Dermis blood vessel endothelial cell (primary cell): Measurements from ENCODE around the gene NPEPL1. TPM values are rescaled to one million over a fixed set of nuclear protein-coding genes. Genes with fewer than 3 reads are reported as not detected.
"Not testable (repeated sequence)": the region's sequence is repeated elsewhere in the genome, so short reads cannot be mapped to it uniquely, and the experiment has no call there.

ENCODE experiments used
- DNase-seq: peaks from one replicate; pipeline ENCODE4 v3.0.0; 2010
- total RNA-seq: library from RNA; depleted of rRNA; stranded (reverse); fragments of >200 nt; gene quantifications from 2 replicates; pipeline ENCODE4 v1.2.3, GENCODE V29; 2014

Gene NPEPL1
- total RNA-seq, 1 donor from 2014 or later = 28.8 TPM

GRCh38 chr20:58715801-58716475 is 23.3 kb downstream of the NPEPL1 start:
- DNase-seq = no peak

- DNase-seq = peak; percentile 30
These were observed 24.1 kb downstream of the NPEPL1 start for GRCh38 chr20:58716476-58717277.

DNA sequence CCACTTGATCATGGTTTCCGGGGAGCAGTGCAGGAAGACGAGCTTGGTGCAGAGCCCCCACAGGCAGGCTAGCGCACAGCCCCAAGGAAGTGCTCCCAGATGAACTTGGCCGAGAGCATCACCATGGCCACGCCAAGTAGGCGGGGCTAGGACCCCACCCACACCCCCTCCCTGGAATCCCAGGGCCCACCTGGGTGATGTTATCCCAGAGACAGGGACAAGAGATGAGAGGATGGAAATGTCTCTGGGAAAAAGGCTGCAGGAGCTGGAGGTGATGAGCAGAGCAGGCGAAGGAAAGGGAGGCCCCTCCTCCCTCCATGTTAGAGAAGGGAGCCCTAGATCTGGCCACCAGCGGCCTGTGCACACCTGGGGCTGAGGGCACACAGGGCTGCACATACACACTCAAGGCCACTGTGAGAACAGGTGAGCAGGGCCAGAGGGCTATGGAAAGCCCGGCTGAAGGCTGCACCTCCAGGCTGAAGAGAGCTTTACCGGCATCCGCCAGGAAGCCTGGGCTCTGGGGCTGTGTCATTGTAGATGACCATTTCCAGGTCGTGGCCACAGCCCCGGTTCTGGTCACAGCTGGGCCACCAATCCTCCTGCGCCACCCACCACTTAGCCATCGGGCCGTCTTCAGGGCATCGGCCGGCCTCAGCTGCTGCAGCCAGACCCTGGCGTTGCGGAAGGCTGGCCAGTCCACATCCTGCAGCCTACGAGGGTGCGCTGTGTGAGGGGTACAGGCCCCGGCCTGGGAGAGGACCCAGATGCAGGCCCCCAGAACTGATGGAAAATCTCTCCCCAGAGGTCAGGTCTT is 24.9 kb downstream of the NPEPL1 start:
- no peak for DNase-seq

DNA sequence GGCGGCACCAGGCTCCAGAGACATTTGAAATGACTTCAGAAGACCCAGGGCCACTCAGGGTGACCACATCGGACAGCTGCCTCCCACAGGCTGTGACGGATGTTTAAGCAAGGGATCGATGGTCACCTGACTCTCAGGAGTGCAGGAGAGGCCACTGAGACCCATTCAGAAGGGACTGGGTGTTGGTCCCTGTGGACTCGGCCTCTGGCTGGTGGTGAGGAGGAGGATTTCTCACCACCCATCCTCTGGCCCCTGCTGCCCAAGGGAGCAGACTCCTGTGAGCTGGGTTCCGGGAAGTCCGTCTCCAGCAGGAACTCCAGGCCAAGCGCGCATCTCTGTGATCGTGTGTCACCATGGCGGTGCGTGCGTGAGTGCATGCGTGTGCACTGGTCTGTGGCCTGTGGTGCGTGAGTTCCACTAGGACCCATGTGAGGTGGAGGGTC is 25.5 kb downstream of the NPEPL1 start:
- DNase-seq = no peak

- no peak for DNase-seq
These were observed 26.1 kb downstream of the NPEPL1 start for GRCh38 chr20:58718729-58719128.

DNA sequence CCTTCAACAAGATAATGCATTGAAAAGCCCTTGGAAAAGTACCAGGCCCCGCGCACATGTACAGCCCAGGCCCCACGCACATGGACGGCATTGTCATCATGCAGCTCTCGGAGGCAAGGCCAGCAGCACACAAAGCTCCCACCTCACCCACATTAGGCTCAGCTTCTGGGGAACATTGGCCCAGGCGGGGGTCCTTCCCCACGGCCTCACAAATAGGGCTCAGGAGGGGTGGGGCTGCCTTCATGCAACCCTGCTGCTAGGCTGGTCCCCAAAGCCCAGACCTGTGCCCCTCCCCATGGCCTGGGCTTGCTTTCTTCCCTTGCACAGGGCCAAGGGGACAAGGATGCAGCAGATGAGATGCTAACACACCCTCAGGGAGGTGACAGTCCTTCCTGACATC is 26.7 kb downstream of the NPEPL1 start:
- DNase-seq = no peak

DNA sequence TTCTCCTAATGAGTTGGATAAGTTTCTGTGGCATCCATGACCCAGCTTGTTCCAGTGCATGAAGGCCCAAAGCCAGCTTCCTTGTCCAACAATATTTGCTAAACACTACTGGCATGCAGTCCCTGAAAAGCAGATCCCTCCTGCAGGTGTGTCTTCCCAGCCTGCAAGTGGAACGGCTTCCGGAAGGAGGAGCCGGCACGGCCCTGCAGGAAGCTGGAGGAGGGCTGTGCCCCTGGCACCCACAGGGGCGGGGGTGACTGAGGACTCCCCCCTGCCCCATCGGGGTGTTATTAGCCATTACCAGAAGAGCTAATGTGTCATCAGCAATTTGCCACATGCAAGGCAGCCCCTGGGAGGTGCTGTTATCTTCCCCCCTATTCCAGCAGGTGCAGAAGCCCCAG is 27.4 kb downstream of the NPEPL1 start:
- DNase-seq = no peak

- DNase-seq = no peak
These were observed 28.3 kb downstream of the NPEPL1 start for GRCh38 chr20:58720890-58721289.

DNA sequence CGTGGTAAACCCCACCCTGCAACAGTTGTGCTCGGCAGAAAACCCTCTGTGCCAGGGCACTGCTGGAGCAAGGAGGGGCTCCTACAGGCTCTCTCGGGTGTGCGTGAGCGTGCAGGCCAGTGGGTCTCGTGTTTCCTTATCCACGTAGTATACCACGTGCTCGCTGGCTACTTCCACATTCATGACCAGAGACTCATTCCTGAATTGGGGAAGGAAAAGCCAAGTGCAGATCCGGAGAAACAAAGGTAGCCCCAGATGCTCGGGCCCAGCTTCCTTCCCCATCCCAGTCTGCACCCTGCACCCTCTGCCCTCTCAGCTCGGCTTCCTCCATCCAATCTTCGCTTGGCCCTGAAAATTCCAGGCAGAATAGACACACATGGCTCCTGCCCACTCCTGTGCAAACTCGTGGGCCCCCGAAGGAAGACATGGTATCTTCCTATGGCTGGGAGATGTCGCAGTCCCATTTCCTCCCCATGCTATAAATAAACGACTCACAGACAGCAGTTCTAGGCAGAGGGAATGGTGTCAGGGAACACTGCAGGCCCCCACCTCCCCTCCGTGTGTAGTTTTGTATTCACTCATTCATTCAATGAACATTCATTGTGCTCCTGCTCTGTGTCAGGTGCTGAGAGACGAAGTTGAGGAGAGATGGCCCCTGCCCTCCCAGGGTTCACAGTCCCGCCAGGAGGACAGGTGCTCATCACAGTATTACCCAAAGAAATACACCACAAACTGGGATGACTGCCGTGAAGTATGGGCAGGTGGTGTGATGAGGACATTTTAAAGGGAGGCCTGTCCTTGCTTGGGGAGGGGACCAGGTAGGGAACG is 29.6 kb downstream of the NPEPL1 start:
- no peak for DNase-seq

DNA sequence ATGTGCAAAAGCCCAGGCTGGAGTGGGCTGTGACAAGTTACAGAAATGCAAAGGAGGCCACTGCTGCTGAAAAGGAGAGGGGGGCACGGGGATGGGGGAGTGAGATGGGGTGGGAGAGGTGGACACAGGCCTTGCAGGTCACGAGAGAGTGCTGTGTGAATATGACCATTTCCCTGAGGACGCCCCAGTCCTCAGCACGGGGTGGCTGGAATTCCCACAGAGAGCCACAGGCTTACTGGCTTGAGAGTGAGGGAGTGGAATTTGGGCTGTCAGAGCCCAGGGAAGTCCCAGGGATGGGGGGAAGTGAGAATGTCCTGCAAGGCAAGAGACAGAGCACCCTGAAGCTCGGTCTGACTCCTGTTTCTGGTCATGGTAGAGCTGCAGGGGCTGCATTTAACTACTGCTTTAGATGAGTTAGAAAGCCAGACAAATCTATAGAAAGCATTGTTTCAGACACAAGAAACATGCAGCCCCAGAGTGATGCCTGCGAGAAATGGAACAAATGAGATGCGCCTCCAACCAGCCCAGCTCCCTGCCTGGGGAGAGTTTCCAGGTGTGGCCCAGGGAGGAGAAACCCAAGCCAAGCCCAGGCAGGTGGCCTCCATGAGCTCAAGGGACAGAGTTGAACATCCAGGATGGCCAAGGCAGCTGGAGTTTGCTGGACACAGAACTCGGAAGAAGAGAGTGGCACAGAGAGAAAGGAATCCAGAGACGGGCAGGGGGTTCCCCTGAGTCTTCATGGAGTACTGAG is 30.5 kb downstream of the NPEPL1 start:
- no peak for DNase-seq

DNA sequence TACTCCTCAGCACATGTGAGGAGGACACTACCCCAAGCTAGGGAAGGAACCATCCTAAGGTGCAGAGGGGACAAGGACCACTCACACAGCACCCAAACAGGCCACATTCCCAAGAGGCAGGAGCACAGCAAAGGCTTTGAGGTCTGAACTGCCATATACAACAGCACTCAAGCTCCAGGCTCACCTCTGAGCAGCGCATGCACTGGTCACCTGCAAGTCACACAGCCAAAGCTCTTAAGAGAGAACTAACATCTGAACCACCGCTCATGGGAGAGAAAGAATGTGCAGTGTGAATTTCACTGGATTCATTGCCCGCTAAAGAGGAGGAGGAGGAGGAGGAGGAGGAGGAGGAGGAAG is 31.0 kb downstream of the NPEPL1 start:
- no peak for DNase-seq

- DNase-seq = not testable (repeated sequence)
These were observed 33.6 kb downstream of the NPEPL1 start for GRCh38 chr20:58726156-58726555.

- DNase-seq = no peak
These were observed 38.6 kb downstream of the NPEPL1 start for GRCh38 chr20:58731192-58731591.

DNA sequence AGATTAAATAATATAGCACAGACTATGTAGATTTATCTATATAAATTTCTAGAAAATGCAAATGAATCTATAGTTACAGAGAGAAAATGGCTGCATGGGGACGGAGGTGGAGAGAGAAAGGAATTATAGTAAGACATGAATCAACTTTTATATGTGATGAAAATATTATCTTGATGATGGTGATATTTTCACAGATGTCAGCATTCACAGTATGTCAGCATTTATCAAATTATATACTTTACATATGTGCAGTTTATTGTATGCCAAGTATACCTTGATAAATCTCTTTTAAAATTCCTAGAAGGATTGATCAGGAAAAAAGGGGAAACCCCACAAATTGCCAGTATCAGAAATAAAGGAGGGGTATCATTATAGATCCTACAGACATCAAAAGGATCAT is 44.6 kb downstream of the NPEPL1 start:
- DNase-seq = no peak

GRCh38 chr20:58740356-58741308 is 48.0 kb downstream of the NPEPL1 start:
- no peak for DNase-seq

GRCh38 chr20:58741384-58741783 is 48.8 kb downstream of the NPEPL1 start:
- DNase-seq = no peak

DNA sequence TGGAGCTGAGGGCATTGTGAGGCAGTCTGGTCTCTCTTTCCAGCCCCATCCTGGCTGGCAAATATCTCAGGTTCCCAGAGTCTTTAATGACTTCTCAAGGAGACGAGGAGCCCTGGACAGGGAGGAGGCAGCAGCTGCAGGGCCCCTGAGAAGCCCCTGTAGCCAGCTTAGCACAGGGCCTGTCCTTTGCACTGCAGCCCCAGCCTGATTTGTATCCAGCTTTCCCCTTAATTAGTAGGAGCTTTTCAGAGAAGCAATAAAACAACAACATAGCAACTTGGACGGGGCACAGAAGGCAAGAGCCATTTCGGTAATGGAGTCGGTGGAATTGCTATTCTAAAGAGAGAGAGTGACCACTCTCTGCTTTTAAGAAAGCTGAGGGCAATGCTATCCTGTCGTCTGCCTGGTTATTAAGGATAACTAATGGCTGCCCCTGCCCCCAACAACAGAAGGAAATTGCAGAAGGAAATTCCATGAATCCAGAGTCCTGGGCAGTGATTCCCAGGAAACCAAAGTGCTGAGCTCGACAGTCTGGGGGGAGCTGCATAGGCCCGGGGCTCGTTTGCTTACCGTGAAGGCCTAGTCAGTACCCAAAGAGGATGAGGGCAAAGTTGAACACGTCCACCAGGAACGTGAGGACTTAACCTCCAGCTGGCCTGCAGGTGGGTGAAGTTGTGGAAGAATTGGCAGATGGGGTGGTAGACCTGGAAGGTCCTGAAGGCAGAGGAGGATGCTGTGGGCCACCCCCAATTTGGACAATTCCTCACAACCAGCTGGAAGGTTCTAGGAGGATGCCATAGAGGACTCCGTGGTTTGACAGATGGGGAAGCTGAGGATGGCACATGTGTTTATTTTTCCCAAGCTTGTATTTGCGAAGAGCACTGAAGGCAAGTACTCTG is 50.3 kb downstream of the NPEPL1 start:
- no peak for DNase-seq

- DNase-seq = no peak
These were observed 51.4 kb downstream of the NPEPL1 start for GRCh38 chr20:58743929-58744534.

- DNase-seq = no peak
These were observed 52.2 kb downstream of the NPEPL1 start for GRCh38 chr20:58744836-58745235.
